Measurements from ENCODE around the gene BMPR1A. TPM values are rescaled to one million over a fixed set of nuclear protein-coding genes. Genes with fewer than 3 reads are reported as not detected.

The BMPR1A gene
- total RNA-seq, 1 experiment from 2014 or later = 104 TPM

DNA sequence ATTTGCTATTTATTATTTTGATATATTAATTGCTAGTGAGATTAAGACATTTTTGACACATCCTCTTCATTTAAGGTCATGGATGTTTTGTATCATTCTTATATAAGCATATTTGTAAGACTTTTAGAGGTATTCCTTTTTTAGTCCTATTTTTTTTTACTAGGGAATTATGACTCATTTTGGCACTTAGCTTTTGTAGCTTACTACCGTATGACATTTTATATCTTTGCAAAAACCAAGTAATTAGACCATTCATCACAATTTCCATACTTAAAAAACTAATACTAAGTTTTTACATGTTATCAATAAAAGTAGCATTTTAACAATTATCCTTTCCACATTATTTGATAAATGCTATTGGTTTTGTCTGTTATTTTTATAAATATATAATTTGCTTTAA lies 41.6 kb downstream of the BMPR1A start:
- H3K4me3 Mint-ChIP-seq = no peak overlapping the region
- DNase-seq (ENCODE audit: low spot score) = no peak
- H3K27ac Mint-ChIP-seq = no peak overlapping the region
- peaks cover 80% of the 10 kb centered on the region for H3K4me1 Mint-ChIP-seq
- no peak for ATAC-seq
- TF ChIP-seq, protein P1, sequence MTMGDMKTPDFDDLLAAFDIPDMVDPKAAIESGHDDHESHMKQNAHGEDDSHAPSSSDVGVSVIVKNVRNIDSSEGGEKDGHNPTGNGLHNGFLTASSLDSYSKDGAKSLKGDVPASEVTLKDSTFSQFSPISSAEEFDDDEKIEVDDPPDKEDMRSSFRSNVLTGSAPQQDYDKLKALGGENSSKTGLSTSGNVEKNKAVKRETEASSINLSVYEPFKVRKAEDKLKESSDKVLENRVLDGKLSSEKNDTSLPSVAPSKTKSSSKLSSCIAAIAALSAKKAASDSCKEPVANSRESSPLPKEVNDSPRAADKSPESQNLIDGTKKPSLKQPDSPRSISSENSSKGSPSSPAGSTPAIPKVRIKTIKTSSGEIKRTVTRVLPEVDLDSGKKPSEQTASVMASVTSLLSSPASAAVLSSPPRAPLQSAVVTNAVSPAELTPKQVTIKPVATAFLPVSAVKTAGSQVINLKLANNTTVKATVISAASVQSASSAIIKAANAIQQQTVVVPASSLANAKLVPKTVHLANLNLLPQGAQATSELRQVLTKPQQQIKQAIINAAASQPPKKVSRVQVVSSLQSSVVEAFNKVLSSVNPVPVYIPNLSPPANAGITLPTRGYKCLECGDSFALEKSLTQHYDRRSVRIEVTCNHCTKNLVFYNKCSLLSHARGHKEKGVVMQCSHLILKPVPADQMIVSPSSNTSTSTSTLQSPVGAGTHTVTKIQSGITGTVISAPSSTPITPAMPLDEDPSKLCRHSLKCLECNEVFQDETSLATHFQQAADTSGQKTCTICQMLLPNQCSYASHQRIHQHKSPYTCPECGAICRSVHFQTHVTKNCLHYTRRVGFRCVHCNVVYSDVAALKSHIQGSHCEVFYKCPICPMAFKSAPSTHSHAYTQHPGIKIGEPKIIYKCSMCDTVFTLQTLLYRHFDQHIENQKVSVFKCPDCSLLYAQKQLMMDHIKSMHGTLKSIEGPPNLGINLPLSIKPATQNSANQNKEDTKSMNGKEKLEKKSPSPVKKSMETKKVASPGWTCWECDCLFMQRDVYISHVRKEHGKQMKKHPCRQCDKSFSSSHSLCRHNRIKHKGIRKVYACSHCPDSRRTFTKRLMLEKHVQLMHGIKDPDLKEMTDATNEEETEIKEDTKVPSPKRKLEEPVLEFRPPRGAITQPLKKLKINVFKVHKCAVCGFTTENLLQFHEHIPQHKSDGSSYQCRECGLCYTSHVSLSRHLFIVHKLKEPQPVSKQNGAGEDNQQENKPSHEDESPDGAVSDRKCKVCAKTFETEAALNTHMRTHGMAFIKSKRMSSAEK (CRISPR knock-in tag; IDR thresholded peaks at IDR 0.05; ENCODE audit: borderline replicate concordance) = no peak
- TF ChIP-seq KAT7 (CRISPR knock-in tag; IDR thresholded peaks at IDR 0.05; ENCODE audit: borderline replicate concordance) (no peak), ZNF121 (CRISPR knock-in tag; IDR thresholded peaks at IDR 0.05) (no peak), SMAD4 (CRISPR knock-in tag; IDR thresholded peaks at IDR 0.05) (no peak)
- no peaks in the 10 kb centered on the region for H3K9me3 Mint-ChIP-seq
- no peaks in the 10 kb centered on the region for H3K27me3 Mint-ChIP-seq (ENCODE audit: low read depth)
- POLR2A ChIA-PET = no interaction called here
- no peaks in the 10 kb centered on the region; the same call in 1 of the 2 replicates for H3K36me3 Mint-ChIP-seq
- CTCF ChIA-PET = no interaction called here

DNA sequence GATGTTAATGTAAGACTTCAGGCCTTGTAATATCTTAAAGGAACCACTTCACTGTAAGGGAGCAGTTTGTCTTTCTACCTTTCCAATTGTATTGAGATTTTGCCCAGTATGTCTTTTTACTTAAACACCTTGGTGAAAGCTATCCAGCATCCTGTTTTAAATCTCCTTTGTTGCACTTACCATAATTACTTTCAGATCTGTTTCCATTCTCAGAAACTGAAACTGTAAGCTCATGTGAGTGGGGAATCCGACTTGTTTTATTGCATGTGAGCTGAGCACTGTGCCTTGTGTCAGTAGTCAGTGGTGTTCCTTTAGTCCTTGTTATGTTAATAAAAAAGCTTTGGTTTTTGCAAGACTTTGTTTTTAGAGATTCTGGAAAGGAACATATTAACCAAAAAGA lies 42.2 kb downstream of the BMPR1A start:
- H3K9me3 Mint-ChIP-seq = no peaks in the 10 kb centered on the region

DNA sequence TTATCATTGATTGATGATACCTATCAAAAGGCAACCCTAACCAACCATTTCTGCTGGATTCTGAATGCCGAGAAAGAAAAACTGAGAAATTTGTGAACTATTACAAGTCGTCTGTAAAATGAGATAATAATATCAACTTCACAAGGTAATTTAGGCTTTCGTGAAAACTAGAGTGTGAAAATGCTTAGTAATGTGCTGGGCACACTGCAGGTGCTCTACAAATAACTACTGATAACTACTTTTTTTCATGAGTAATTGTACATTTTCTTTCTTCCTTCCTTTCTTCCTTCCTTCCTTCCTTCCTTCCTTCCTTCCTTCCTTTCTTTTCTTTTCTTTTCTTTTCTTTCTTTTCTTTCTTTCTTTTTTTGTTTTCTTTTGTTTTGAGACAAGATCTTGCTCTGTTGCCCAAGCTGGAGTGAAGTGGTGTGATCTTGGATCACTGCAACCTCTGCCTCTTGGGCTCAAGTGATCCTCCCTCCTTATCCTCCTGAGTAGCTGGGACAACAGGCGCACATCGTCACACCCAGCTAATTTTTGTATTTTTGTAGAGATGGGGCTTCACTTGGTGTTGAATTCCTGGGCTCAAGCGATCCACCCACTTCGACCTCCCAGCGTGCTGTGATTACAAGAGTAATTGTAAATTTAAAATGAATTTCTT lies 42.9 kb downstream of the BMPR1A start:
- POLR2A ChIA-PET = no interaction called here
- H3K27ac Mint-ChIP-seq = peak overlapping the region; percentile 96
- TF ChIP-seq, protein P2, sequence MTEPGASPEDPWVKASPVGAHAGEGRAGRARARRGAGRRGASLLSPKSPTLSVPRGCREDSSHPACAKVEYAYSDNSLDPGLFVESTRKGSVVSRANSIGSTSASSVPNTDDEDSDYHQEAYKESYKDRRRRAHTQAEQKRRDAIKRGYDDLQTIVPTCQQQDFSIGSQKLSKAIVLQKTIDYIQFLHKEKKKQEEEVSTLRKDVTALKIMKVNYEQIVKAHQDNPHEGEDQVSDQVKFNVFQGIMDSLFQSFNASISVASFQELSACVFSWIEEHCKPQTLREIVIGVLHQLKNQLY (CRISPR knock-in tag; IDR thresholded peaks at IDR 0.05) = no peak
- TF ChIP-seq ZNF121 (CRISPR knock-in tag; IDR thresholded peaks at IDR 0.05) (peak; percentile 81; the same call in 1 of the 2 replicates), SP1 (CRISPR knock-in tag; conservative IDR thresholded peaks at IDR 0.05) (no peak), ZNF671 (CRISPR knock-in tag; IDR thresholded peaks at IDR 0.05) (no peak)
- TF ChIP-seq, protein P3, sequence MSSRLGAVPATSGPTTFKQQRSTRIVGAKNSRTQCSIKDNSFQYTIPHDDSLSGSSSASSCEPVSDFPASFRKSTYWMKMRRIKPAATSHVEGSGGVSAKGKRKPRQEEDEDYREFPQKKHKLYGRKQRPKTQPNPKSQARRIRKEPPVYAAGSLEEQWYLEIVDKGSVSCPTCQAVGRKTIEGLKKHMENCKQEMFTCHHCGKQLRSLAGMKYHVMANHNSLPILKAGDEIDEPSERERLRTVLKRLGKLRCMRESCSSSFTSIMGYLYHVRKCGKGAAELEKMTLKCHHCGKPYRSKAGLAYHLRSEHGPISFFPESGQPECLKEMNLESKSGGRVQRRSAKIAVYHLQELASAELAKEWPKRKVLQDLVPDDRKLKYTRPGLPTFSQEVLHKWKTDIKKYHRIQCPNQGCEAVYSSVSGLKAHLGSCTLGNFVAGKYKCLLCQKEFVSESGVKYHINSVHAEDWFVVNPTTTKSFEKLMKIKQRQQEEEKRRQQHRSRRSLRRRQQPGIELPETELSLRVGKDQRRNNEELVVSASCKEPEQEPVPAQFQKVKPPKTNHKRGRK (CRISPR knock-in tag; IDR thresholded peaks at IDR 0.05; ENCODE audit: borderline replicate concordance) = 0 out of 2 replicates have a peak, but pooled peaks have one; percentile 53
- TF ChIP-seq, protein P4, sequence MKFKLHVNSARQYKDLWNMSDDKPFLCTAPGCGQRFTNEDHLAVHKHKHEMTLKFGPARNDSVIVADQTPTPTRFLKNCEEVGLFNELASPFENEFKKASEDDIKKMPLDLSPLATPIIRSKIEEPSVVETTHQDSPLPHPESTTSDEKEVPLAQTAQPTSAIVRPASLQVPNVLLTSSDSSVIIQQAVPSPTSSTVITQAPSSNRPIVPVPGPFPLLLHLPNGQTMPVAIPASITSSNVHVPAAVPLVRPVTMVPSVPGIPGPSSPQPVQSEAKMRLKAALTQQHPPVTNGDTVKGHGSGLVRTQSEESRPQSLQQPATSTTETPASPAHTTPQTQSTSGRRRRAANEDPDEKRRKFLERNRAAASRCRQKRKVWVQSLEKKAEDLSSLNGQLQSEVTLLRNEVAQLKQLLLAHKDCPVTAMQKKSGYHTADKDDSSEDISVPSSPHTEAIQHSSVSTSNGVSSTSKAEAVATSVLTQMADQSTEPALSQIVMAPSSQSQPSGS (CRISPR knock-in tag; IDR thresholded peaks at IDR 0.05; ENCODE audit: borderline replicate concordance, low read depth) = no peak

More for the DNA sequence above, 42.2 kb downstream of the BMPR1A start:
- Mint-ChIP-seq H3K4me3 (peak overlapping the region; percentile 54), H3K36me3 (no peaks in the 10 kb centered on the region; the same call in 1 of the 2 replicates), H3K27ac (peak overlapping the region; percentile 96), H3K4me1 (peaks cover 78% of the 10 kb centered on the region), H3K27me3 (ENCODE audit: low read depth) (no peaks in the 10 kb centered on the region)
- ATAC-seq = no peak
- no peak for DNase-seq (ENCODE audit: low spot score)
- ChIA-PET POLR2A (no interaction called here), CTCF (no interaction called here)
- no peak for TF ChIP-seq RORB (CRISPR knock-in tag; IDR thresholded peaks at IDR 0.05)
- no peak for TF ChIP-seq JAZF1 (CRISPR knock-in tag; IDR thresholded peaks at IDR 0.05)
- TF ChIP-seq, protein P5, sequence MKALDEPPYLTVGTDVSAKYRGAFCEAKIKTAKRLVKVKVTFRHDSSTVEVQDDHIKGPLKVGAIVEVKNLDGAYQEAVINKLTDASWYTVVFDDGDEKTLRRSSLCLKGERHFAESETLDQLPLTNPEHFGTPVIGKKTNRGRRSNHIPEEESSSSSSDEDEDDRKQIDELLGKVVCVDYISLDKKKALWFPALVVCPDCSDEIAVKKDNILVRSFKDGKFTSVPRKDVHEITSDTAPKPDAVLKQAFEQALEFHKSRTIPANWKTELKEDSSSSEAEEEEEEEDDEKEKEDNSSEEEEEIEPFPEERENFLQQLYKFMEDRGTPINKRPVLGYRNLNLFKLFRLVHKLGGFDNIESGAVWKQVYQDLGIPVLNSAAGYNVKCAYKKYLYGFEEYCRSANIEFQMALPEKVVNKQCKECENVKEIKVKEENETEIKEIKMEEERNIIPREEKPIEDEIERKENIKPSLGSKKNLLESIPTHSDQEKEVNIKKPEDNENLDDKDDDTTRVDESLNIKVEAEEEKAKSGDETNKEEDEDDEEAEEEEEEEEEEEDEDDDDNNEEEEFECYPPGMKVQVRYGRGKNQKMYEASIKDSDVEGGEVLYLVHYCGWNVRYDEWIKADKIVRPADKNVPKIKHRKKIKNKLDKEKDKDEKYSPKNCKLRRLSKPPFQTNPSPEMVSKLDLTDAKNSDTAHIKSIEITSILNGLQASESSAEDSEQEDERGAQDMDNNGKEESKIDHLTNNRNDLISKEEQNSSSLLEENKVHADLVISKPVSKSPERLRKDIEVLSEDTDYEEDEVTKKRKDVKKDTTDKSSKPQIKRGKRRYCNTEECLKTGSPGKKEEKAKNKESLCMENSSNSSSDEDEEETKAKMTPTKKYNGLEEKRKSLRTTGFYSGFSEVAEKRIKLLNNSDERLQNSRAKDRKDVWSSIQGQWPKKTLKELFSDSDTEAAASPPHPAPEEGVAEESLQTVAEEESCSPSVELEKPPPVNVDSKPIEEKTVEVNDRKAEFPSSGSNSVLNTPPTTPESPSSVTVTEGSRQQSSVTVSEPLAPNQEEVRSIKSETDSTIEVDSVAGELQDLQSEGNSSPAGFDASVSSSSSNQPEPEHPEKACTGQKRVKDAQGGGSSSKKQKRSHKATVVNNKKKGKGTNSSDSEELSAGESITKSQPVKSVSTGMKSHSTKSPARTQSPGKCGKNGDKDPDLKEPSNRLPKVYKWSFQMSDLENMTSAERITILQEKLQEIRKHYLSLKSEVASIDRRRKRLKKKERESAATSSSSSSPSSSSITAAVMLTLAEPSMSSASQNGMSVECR (CRISPR knock-in tag; IDR thresholded peaks at IDR 0.05; ENCODE audit: borderline replicate concordance) = no peak
- TF ChIP-seq FOXJ3 (CRISPR knock-in tag; IDR thresholded peaks at IDR 0.05; ENCODE audit: borderline replicate concordance) = no peak
- TF ChIP-seq, protein P2 (CRISPR knock-in tag; IDR thresholded peaks at IDR 0.05) = no peak
- no peak for TF ChIP-seq ESRRA (CRISPR knock-in tag; IDR thresholded peaks at IDR 0.05; ENCODE audit: borderline replicate concordance)
- TF ChIP-seq ZNF396 (CRISPR knock-in tag; IDR thresholded peaks at IDR 0.05; ENCODE audit: borderline replicate concordance) = no peak

More for the DNA sequence above, 42.9 kb downstream of the BMPR1A start:
- Mint-ChIP-seq H3K36me3 (no peaks in the 10 kb centered on the region; the same call in 1 of the 2 replicates), H3K27me3 (ENCODE audit: low read depth) (no peaks in the 10 kb centered on the region), H3K9me3 (no peaks in the 10 kb centered on the region), H3K4me1 (peaks cover 76% of the 10 kb centered on the region), H3K4me3 (peak overlapping the region; percentile 54)
- ATAC-seq (no peak), DNase-seq (ENCODE audit: low spot score) (no peak)
- CTCF ChIA-PET = interaction anchor here (0.7 kb wide), 2 partner anchors 28 to 1742 kb away, joined by 3 to 5 read pairs; no protein-coding TSS in a partner anchor
